ENCODE results near the gene RAB11FIP5.

- TF ChIP-seq, protein P1, sequence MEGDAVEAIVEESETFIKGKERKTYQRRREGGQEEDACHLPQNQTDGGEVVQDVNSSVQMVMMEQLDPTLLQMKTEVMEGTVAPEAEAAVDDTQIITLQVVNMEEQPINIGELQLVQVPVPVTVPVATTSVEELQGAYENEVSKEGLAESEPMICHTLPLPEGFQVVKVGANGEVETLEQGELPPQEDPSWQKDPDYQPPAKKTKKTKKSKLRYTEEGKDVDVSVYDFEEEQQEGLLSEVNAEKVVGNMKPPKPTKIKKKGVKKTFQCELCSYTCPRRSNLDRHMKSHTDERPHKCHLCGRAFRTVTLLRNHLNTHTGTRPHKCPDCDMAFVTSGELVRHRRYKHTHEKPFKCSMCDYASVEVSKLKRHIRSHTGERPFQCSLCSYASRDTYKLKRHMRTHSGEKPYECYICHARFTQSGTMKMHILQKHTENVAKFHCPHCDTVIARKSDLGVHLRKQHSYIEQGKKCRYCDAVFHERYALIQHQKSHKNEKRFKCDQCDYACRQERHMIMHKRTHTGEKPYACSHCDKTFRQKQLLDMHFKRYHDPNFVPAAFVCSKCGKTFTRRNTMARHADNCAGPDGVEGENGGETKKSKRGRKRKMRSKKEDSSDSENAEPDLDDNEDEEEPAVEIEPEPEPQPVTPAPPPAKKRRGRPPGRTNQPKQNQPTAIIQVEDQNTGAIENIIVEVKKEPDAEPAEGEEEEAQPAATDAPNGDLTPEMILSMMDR (IDR thresholded peaks at IDR 0.05) = no peak
- no peak for TF ChIP-seq POLR2A (IDR thresholded peaks at IDR 0.05)
Observed at GRCh38 chr2:73088703-73089102, 24.0 kb downstream of the RAB11FIP5 start.
